Ovary (tissue), 3 donors: Measurements from ENCODE around the gene MAPKAPK5.

Experiments used
- POLR2A ChIP-seq: fragments of 450-650 bp; IDR thresholded peaks from one replicate; pipeline ENCODE4 v1.6.1; 2017; ENCODE audit warnings: antibody characterized with exemption, mild to moderate bottlenecking, moderate library complexity
- TF ChIP-seq, protein P1 (sequence below), 3 donors: fragments of 450-650 bp in 2 of 3; fragments of 200-600 bp in 1 of 3; IDR thresholded peaks; one replicate each; pipeline versions ENCODE4 v1.5.1 to v1.8.0; 2016 to 2022; ENCODE audit warnings: antibody characterized with exemption in 3 of 3, mild to moderate bottlenecking in 1 of 3
- donor health status: DM: no; HTN: no; CAD: no.

DNA sequence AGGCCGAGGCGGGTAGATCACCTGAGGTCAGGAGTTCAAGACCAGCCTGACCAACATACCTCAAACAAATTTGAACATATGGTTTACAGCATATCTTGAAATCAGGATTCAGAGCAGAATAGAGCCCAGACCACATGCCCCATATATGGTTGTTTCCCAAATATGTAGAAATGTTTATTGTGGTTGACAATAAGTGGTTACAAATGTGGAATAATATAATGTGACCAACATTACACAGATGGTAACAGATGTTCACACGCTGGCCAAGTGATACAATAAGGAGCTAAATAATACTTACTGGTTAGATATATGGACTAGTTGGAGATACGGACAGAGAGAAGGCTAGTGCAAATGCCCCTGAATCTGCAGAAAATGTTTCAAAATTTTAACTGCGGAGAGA is 85.3 kb downstream of the MAPKAPK5 start:
- TF ChIP-seq, protein P1, sequence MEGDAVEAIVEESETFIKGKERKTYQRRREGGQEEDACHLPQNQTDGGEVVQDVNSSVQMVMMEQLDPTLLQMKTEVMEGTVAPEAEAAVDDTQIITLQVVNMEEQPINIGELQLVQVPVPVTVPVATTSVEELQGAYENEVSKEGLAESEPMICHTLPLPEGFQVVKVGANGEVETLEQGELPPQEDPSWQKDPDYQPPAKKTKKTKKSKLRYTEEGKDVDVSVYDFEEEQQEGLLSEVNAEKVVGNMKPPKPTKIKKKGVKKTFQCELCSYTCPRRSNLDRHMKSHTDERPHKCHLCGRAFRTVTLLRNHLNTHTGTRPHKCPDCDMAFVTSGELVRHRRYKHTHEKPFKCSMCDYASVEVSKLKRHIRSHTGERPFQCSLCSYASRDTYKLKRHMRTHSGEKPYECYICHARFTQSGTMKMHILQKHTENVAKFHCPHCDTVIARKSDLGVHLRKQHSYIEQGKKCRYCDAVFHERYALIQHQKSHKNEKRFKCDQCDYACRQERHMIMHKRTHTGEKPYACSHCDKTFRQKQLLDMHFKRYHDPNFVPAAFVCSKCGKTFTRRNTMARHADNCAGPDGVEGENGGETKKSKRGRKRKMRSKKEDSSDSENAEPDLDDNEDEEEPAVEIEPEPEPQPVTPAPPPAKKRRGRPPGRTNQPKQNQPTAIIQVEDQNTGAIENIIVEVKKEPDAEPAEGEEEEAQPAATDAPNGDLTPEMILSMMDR (IDR thresholded peaks at IDR 0.05): no peak
- no peak for TF ChIP-seq POLR2A
